Gastroesophageal sphincter (tissue), 4 donors: ENCODE results near the gene EMID1. TPM values are rescaled to one million over a fixed set of nuclear protein-coding genes. Genes with fewer than 3 reads are reported as not detected.

Experiments used
- ATAC-seq: fragments of 150-250 bp; one replicate; pipeline ENCODE4 v1.9.1; 2016; ENCODE audit warnings: mild to moderate bottlenecking, moderate library complexity
- H3K27ac ChIP-seq, 4 donors: fragments of 200-600 bp; sonication (generic) in 3 of 4; 1 replicate in 3 of 4; 2 replicates in 1 of 4; pipeline ENCODE4 v1.5.1; 2016 to 2019
- H3K27me3 ChIP-seq: fragments of 200-600 bp; sonication (generic); one replicate; pipeline ENCODE4 v1.5.1; 2019
- H3K36me3 ChIP-seq, 2 donors: fragments of 200-600 bp; sonication (generic); one replicate each; pipeline ENCODE4 v1.5.1; 2019; ENCODE audit warnings: control low read depth in 1 of 2
- H3K4me1 ChIP-seq, 3 donors: fragments of 200-600 bp; sonication (generic); 1 replicate in 2 of 3; 2 replicates in 1 of 3; pipeline ENCODE4 v1.5.1; 2016 to 2019; ENCODE audit warnings: control low read depth in 2 of 3
- H3K4me3 ChIP-seq, 2 donors: fragments of 200-600 bp; sonication (generic); one replicate each; pipeline ENCODE4 v1.5.1; 2019; ENCODE audit warnings: mild to moderate bottlenecking in 1 of 2, moderate library complexity in 1 of 2
- H3K9me3 ChIP-seq, 3 donors: fragments of 200-600 bp; sonication (generic); one replicate each; pipeline ENCODE4 v1.5.1; 2017 to 2019; ENCODE audit warnings: control low read depth in 2 of 3
- EP300 ChIP-seq: sonication (generic); formaldehyde crosslinking; IDR thresholded peaks from one replicate; pipeline ENCODE4 v1.6.1; 2017; ENCODE audit warnings: antibody characterized with exemption, mild to moderate bottlenecking
- POLR2A ChIP-seq, 2 donors: fragments of 450-650 bp; IDR thresholded peaks; one replicate each; pipeline ENCODE4 v1.6.1; 2017; ENCODE audit warnings: antibody characterized with exemption in 2 of 2, mild to moderate bottlenecking in 2 of 2, moderate library complexity in 1 of 2
- POLR2AphosphoS5 ChIP-seq: sonication (generic); formaldehyde crosslinking; IDR thresholded peaks from one replicate; pipeline ENCODE4 v1.6.1; 2017; ENCODE audit warnings: antibody characterized with exemption
- whole genome bisulfite sequencing, 2 donors: methylation state at CpG; one replicate each; pipeline ENCODE4 v1.1.5; 2018; ENCODE audit warnings: low coverage in 1 of 2; 5-methylcytosine and 5-hydroxymethylcytosine counted together
- total RNA-seq, 4 donors: library from RNA; depleted of rRNA; stranded (reverse); fragments of >200 nt; gene quantifications; one replicate each; pipeline ENCODE4 v1.1.0, GENCODE V29; 2016
- TF ChIP-seq, protein P1 (sequence below), 4 experiments: fragments of 200-600 bp in 2 of 4; fragments of 450-650 bp in 2 of 4; sonication (generic) in 1 of 4; IDR thresholded peaks; one replicate each; pipeline ENCODE4 v1.5.1; 2017 to 2019; ENCODE audit warnings: antibody characterized with exemption in 4 of 4, mild to moderate bottlenecking in 2 of 4, moderate library complexity in 2 of 4

The EMID1 gene
- total RNA-seq, 4 donors from 2014 or later = 0.15 to 1.5 (median 0.69) TPM

DNA sequence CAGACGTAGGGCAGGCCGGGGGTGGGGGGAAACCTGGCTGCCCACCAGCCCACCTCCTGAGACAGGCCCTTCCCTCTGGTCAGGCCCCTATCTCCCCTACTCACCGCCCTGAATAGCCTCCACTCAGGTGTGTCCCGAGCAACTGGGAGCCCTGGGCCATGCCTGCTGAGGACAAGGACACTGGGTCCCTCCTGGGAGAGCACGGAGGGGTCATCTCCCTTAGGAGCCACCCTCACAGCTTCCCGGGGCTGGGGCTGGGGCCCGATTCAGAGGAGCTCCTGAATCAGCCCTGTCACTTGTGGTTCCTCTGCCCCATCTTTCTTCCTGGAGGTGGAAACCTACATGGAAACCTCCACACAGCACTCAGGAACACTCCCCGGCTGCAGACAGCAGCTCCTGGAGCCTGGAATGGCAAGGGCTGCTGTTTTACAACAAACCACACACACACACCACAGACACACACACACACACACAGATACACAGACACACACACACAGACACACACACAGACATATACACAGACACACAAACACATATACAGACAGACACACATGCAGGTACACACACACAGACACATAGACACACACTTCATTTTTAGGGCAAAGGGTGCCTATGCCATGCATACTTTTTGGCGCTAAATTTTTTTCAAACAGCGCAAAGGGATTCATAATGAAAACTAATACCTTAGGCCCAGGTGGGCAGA is 9.6 kb upstream of the EMID1 start:
- Histone ChIP-seq H3K9me3 (peaks cover 0 to 4% (median 0%) of the 10 kb centered on the region in 3 donors), H3K36me3 (no peaks in the 10 kb centered on the region), H3K27ac (no peak overlapping the region), H3K4me1 (no peaks in the 10 kb centered on the region), H3K27me3 (no peaks in the 10 kb centered on the region), H3K4me3 (no peak overlapping the region)
- WGBS, 2 donors = 81 to 100% methylated on average over 3 to 4 of the region's 10 CpGs
- TF ChIP-seq, protein P1, sequence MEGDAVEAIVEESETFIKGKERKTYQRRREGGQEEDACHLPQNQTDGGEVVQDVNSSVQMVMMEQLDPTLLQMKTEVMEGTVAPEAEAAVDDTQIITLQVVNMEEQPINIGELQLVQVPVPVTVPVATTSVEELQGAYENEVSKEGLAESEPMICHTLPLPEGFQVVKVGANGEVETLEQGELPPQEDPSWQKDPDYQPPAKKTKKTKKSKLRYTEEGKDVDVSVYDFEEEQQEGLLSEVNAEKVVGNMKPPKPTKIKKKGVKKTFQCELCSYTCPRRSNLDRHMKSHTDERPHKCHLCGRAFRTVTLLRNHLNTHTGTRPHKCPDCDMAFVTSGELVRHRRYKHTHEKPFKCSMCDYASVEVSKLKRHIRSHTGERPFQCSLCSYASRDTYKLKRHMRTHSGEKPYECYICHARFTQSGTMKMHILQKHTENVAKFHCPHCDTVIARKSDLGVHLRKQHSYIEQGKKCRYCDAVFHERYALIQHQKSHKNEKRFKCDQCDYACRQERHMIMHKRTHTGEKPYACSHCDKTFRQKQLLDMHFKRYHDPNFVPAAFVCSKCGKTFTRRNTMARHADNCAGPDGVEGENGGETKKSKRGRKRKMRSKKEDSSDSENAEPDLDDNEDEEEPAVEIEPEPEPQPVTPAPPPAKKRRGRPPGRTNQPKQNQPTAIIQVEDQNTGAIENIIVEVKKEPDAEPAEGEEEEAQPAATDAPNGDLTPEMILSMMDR (IDR thresholded peaks at IDR 0.05) = no peak
- no peak for TF ChIP-seq EP300
- TF ChIP-seq POLR2A (IDR thresholded peaks at IDR 0.05) = no peak
- TF ChIP-seq POLR2AphosphoS5 = no peak
- no peak for ATAC-seq

DNA sequence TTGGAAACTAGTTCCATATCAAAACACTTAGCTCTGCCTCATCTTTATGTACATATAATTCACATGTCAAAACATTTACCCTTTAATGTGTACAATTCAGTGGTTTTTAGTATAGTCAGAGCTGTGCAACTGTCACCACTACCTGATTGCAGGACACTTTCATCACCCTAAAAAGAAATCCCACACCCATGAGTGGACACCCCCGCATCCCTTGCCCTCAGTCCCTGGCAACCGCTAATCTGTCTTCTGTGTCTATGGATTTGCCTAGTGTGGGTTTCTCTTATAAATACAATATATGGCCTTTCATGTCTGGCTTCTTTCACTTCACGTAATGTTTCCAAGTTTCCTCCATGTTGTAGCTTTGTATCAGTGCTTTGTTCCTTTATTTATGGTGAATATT is 8.6 kb upstream of the EMID1 start:
- no peak overlapping the region for H3K27ac ChIP-seq
- H3K4me3 ChIP-seq = no peak overlapping the region
- H3K4me1 ChIP-seq = peaks cover 0 to 5% (median under 1%) of the 10 kb centered on the region in 3 donors
- H3K27me3 ChIP-seq = no peaks in the 10 kb centered on the region
- TF ChIP-seq POLR2AphosphoS5 (no peak), EP300 (no peak), POLR2A (IDR thresholded peaks at IDR 0.05) (no peak)
- H3K36me3 ChIP-seq = no peaks in the 10 kb centered on the region
- WGBS, 2 donors = 87 to 97% methylated on average over 3 of the region's 3 CpGs
- peaks cover 0 to 4% (median 0%) of the 10 kb centered on the region in 3 donors for H3K9me3 ChIP-seq
- ATAC-seq = no peak

DNA sequence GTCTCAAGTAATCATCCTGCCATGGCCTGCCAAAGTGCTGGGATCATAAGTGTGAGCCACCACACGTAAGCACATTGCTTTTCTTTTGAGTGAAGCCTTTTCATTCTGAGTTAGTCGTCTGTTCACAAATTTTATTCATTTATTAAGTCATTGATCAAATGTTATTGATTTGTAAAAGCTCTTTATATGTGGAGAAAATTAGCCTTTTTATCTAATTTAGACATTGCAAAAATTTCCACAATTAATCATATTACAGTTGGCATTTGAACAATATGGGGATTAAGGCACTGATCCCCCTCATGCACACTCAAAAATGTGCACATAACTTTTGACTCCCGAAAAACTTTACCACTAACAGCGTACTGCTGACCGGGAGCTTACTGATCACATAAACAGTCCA is 7.5 kb upstream of the EMID1 start:
- ATAC-seq = no peak
- Histone ChIP-seq H3K9me3 (peaks cover 0 to 4% (median 0%) of the 10 kb centered on the region in 3 donors), H3K4me3 (no peak overlapping the region), H3K27ac (no peak overlapping the region), H3K27me3 (no peaks in the 10 kb centered on the region), H3K36me3 (no peaks in the 10 kb centered on the region), H3K4me1 (peaks cover 0 to 14% (median 4%) of the 10 kb centered on the region in 3 donors)
- 83 to 94% methylated on average over 2 to 5 of the region's 5 CpGs for WGBS, 2 donors
- TF ChIP-seq POLR2AphosphoS5 (no peak), POLR2A (IDR thresholded peaks at IDR 0.05) (no peak), EP300 (no peak)
- TF ChIP-seq, protein P1 (IDR thresholded peaks at IDR 0.05) = no peak

DNA sequence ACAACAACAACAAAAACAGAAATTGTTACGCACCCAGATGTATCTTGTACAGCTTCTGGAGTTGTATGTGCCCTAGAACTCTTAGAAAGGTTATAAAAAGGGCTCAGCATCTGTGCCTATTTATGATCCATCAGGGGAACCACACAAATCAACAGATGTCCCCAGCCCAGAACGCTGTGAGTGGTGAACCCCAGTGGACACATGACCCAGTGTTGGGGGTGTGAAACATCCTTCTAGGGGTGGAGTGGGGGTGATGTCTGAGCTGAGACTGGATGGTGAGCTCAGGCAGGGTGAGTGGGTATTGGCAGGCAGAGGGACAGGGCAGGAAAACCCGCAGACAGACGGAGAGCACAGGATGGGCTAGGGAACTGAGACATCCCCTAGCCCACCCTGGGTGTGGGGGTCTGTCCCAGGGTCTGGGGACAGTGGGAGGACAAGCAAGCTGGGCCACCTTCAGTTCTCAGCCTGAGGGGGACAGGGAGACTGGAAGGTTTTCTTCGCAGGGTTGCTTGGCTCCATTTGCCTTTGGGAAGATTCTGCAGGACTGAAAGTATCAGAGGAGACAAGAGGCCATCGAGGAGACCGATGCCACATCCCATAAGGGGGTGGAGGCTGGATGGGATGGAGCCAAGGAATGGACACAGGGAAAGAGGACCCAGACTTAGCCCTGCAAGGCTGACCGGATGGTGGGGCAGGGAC is 5.8 kb upstream of the EMID1 start:
- Histone ChIP-seq H3K36me3 (no peaks in the 10 kb centered on the region), H3K4me3 (no peak overlapping the region), H3K4me1 (peaks cover 0 to 14% (median 4%) of the 10 kb centered on the region in 3 donors), H3K9me3 (no peaks in the 10 kb centered on the region), H3K27ac (no peak overlapping the region), H3K27me3 (no peaks in the 10 kb centered on the region)
- TF ChIP-seq EP300 = no peak
- TF ChIP-seq POLR2AphosphoS5 = no peak
- TF ChIP-seq POLR2A (IDR thresholded peaks at IDR 0.05) = no peak
- TF ChIP-seq, protein P1 (IDR thresholded peaks at IDR 0.05) = no peak
- no peak for ATAC-seq
- 64 to 77% methylated on average over 2 to 5 of the region's 8 CpGs for WGBS, 2 donors

DNA sequence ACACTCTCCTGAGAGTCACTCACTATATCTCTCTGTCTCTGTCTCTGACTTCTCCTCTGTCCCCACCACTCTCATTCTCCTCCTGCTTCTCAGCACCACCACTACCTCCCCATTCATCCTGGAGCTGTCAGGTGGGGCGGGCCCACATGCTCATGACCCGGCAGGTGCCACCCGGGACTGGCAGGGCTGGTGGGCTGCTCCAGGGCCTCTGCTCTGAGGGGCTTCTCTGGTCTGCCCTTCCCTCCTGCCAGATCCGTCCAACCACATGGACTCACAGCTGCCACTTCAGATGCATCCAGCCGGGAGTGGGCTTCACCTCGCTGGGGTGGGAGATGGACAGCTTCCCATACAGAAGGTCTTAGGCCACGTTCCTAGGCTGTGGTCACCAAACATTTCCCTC is 4.8 kb upstream of the EMID1 start:
- TF ChIP-seq, protein P1 (IDR thresholded peaks at IDR 0.05) = no peak
- no peak for TF ChIP-seq POLR2AphosphoS5
- TF ChIP-seq EP300 = no peak
- no peak for TF ChIP-seq POLR2A (IDR thresholded peaks at IDR 0.05)
- H3K4me1 ChIP-seq = peaks cover 0 to 14% (median 4%) of the 10 kb centered on the region in 3 donors
- no peak overlapping the region for H3K27ac ChIP-seq
- no CpG with 5 or more reads among the region's 7 CpGs for WGBS, 2 donors
- H3K36me3 ChIP-seq = no peaks in the 10 kb centered on the region
- no peak overlapping the region for H3K4me3 ChIP-seq
- H3K27me3 ChIP-seq = no peaks in the 10 kb centered on the region
- ATAC-seq = no peak
- no peaks in the 10 kb centered on the region for H3K9me3 ChIP-seq
